ENCODE data around the gene FBLN2. TPM values are rescaled to one million over a fixed set of nuclear protein-coding genes. Genes with fewer than 3 reads are reported as not detected.
"Not testable (repeated sequence)": the region's sequence is repeated elsewhere in the genome, so short reads cannot be mapped to it uniquely, and the experiment has no call there.

Gene FBLN2
- total RNA-seq, 1 donor, result 0.73 TPM

GRCh38 chr3:13561376-13561775 lies 12.5 kb downstream of the FBLN2 start:
- Histone ChIP-seq H3K9me3 (ENCODE audit: low read depth, low read length) (no peaks in the 10 kb centered on the region), H3K27me3 (ENCODE audit: insufficient read depth, low read length) (no peaks in the 10 kb centered on the region), H3K4me1 (ENCODE audit: insufficient read depth, low read length) (no peaks in the 10 kb centered on the region), H3K4me3 (ENCODE audit: low read length) (no peak overlapping the region)

- Histone ChIP-seq H3K9me3 (ENCODE audit: low read depth, low read length) (no peaks in the 10 kb centered on the region), H3K4me1 (ENCODE audit: insufficient read depth, low read length) (no peaks in the 10 kb centered on the region), H3K4me3 (ENCODE audit: low read length) (no peak overlapping the region), H3K27me3 (ENCODE audit: insufficient read depth, low read length) (no peaks in the 10 kb centered on the region)
These were observed 13.0 kb downstream of the FBLN2 start for GRCh38 chr3:13561967-13562366.

GRCh38 chr3:13562421-13562820 lies 13.5 kb downstream of the FBLN2 start:
- H3K4me3 ChIP-seq (ENCODE audit: low read length); H3K4me1 ChIP-seq (ENCODE audit: insufficient read depth, low read length); H3K9me3 ChIP-seq (ENCODE audit: low read depth, low read length); H3K27me3 ChIP-seq (ENCODE audit: insufficient read depth, low read length): not testable (repeated sequence)

- Histone ChIP-seq H3K27me3 (ENCODE audit: insufficient read depth, low read length) (no peaks in the 10 kb centered on the region), H3K4me3 (ENCODE audit: low read length) (no peak overlapping the region), H3K4me1 (ENCODE audit: insufficient read depth, low read length) (no peaks in the 10 kb centered on the region), H3K9me3 (ENCODE audit: low read depth, low read length) (no peaks in the 10 kb centered on the region)
These were observed 14.4 kb downstream of the FBLN2 start for GRCh38 chr3:13563321-13563720.

- Histone ChIP-seq H3K4me3 (ENCODE audit: low read length) (no peak overlapping the region), H3K27me3 (ENCODE audit: insufficient read depth, low read length) (no peaks in the 10 kb centered on the region), H3K4me1 (ENCODE audit: insufficient read depth, low read length) (no peaks in the 10 kb centered on the region), H3K9me3 (ENCODE audit: low read depth, low read length) (no peaks in the 10 kb centered on the region)
These were observed 15.0 kb downstream of the FBLN2 start for GRCh38 chr3:13563911-13564310.

GRCh38 chr3:13564751-13565560 lies 16.0 kb downstream of the FBLN2 start:
- Histone ChIP-seq H3K4me1 (ENCODE audit: insufficient read depth, low read length) (no peaks in the 10 kb centered on the region), H3K4me3 (ENCODE audit: low read length) (no peak overlapping the region), H3K27me3 (ENCODE audit: insufficient read depth, low read length) (no peaks in the 10 kb centered on the region)

GRCh38 chr3:13565581-13566452 lies 16.9 kb downstream of the FBLN2 start:
- H3K4me1 ChIP-seq (ENCODE audit: insufficient read depth, low read length), result no peaks in the 10 kb centered on the region
- no peak overlapping the region for H3K4me3 ChIP-seq (ENCODE audit: low read length)
- no peaks in the 10 kb centered on the region for H3K9me3 ChIP-seq (ENCODE audit: low read depth, low read length)
- no peaks in the 10 kb centered on the region for H3K27me3 ChIP-seq (ENCODE audit: insufficient read depth, low read length)

More at GRCh38 chr3:13564751-13565560, 16.0 kb downstream of the FBLN2 start:
- H3K9me3 ChIP-seq (ENCODE audit: low read depth, low read length), result no peaks in the 10 kb centered on the region

GRCh38 chr3:13566453-13566748 lies 17.5 kb downstream of the FBLN2 start:
- Histone ChIP-seq H3K4me3 (ENCODE audit: low read length) (no peak overlapping the region), H3K9me3 (ENCODE audit: low read depth, low read length) (no peaks in the 10 kb centered on the region), H3K4me1 (ENCODE audit: insufficient read depth, low read length) (no peaks in the 10 kb centered on the region), H3K27me3 (ENCODE audit: insufficient read depth, low read length) (no peaks in the 10 kb centered on the region)

- Histone ChIP-seq H3K9me3 (ENCODE audit: low read depth, low read length) (no peaks in the 10 kb centered on the region), H3K4me3 (ENCODE audit: low read length) (no peak overlapping the region), H3K27me3 (ENCODE audit: insufficient read depth, low read length) (no peaks in the 10 kb centered on the region), H3K4me1 (ENCODE audit: insufficient read depth, low read length) (no peaks in the 10 kb centered on the region)
These were observed 17.9 kb downstream of the FBLN2 start for GRCh38 chr3:13566769-13567310.

- Histone ChIP-seq H3K27me3 (ENCODE audit: insufficient read depth, low read length) (no peaks in the 10 kb centered on the region), H3K4me1 (ENCODE audit: insufficient read depth, low read length) (no peaks in the 10 kb centered on the region), H3K4me3 (ENCODE audit: low read length) (no peak overlapping the region), H3K9me3 (ENCODE audit: low read depth, low read length) (no peaks in the 10 kb centered on the region)
These were observed 19.0 kb downstream of the FBLN2 start for GRCh38 chr3:13567684-13568514.

GRCh38 chr3:13568515-13569028 lies 19.6 kb downstream of the FBLN2 start:
- no peaks in the 10 kb centered on the region for H3K27me3 ChIP-seq (ENCODE audit: insufficient read depth, low read length)
- H3K4me3 ChIP-seq (ENCODE audit: low read length), result no peak overlapping the region
- H3K9me3 ChIP-seq (ENCODE audit: low read depth, low read length), result no peaks in the 10 kb centered on the region
- no peaks in the 10 kb centered on the region for H3K4me1 ChIP-seq (ENCODE audit: insufficient read depth, low read length)

- Histone ChIP-seq H3K4me1 (ENCODE audit: insufficient read depth, low read length) (no peaks in the 10 kb centered on the region), H3K4me3 (ENCODE audit: low read length) (no peak overlapping the region), H3K27me3 (ENCODE audit: insufficient read depth, low read length) (no peaks in the 10 kb centered on the region), H3K9me3 (ENCODE audit: low read depth, low read length) (no peaks in the 10 kb centered on the region)
These were observed 20.3 kb downstream of the FBLN2 start for GRCh38 chr3:13569201-13569600.

GRCh38 chr3:13569641-13570390 lies 20.9 kb downstream of the FBLN2 start:
- H3K4me3 ChIP-seq (ENCODE audit: low read length), result no peak overlapping the region
- no peaks in the 10 kb centered on the region for H3K27me3 ChIP-seq (ENCODE audit: insufficient read depth, low read length)
- no peaks in the 10 kb centered on the region for H3K9me3 ChIP-seq (ENCODE audit: low read depth, low read length)
- H3K4me1 ChIP-seq (ENCODE audit: insufficient read depth, low read length), result no peaks in the 10 kb centered on the region

All from mononuclear cell (primary cell).